HL-60 (cell line): Measurements from ENCODE around the gene LCOR.

Experiments used
- CTCF ChIP-seq: IDR thresholded peaks from one replicate; pipeline ENCODE4 v1.5.1; 2011; ENCODE audit warnings: low read length, control low read depth, inconsistent platforms; ENCODE audit not compliant: insufficient read depth
- POLR2AphosphoS5 ChIP-seq: IDR thresholded peaks from 2 replicates; pipeline ENCODE4 v1.6.1; 2012; ENCODE audit warnings: low read depth
- SPI1 ChIP-seq: IDR thresholded peaks from 2 replicates; pipeline ENCODE4 v1.6.1; 2012; ENCODE audit warnings: low read depth, mild to moderate bottlenecking, borderline replicate concordance

GRCh38 chr10:96968682-96969423 is 136.8 kb downstream of the LCOR start:
- TF ChIP-seq POLR2AphosphoS5: no peak
- no peak for TF ChIP-seq CTCF
- TF ChIP-seq SPI1: no peak
